ENCODE measurements around the gene ANO7. TPM values are rescaled to one million over a fixed set of nuclear protein-coding genes. Genes with fewer than 3 reads are reported as not detected.

ANO7 gene
- total RNA-seq, 2 experiments from 2014 or later = 0.16 to 0.46 TPM

GRCh38 chr2:241182126-241182525, 6.4 kb upstream of the ANO7 start:
- Histone ChIP-seq H3K4me1 (ENCODE audit: insufficient read depth, low read length, poor library complexity, severe bottlenecking) (no peaks in the 10 kb centered on the region), H2AFZ (ENCODE audit: low read length) (no peak overlapping the region), H3K36me3 (ENCODE audit: insufficient read depth, low read length) (peaks cover 8% of the 10 kb centered on the region; the same call in 1 of the 2 replicates), H3K79me2 (ENCODE audit: insufficient read depth, low read depth, low read length) (no peaks in the 10 kb centered on the region), H3K9me2 (ENCODE audit: insufficient read depth, low read length) (no peaks in the 10 kb centered on the region), H3K4me2 (ENCODE audit: low read length) (no peak overlapping the region), H3K9me3 (ENCODE audit: low read length) (no peaks in the 10 kb centered on the region), H4K20me1 (ENCODE audit: insufficient read depth, low read length) (no peaks in the 10 kb centered on the region), H3K27ac (ENCODE audit: low read depth, low read length, poor library complexity, severe bottlenecking) (no peak overlapping the region), H3K4me3 (ENCODE audit: low read depth, low read length, poor library complexity, severe bottlenecking) (no peak overlapping the region)
- CTCF ChIA-PET (ENCODE audit: unreplicated experiment) = no interaction called here
- TF ChIP-seq EZH2phosphoT487 (IDR thresholded peaks at IDR 0.05; ENCODE audit: borderline replicate concordance, low read depth, low read length) (no peak), CTCF (conservative IDR thresholded peaks at IDR 0.05; ENCODE audit: low read length) (no peak)
- POLR2A ChIA-PET = no interaction called here
- intact Hi-C loops (cut with micrococcal nuclease; ENCODE audit: unreplicated experiment) = no loop called here
- no peak for DNase-seq (ENCODE audit: low spot score)
- BruUV-seq (replicated peaks) = no TSS peak

- DNase-seq (ENCODE audit: low spot score) = no peak
- Histone ChIP-seq H3K9me2 (ENCODE audit: insufficient read depth, low read length) (no peaks in the 10 kb centered on the region), H3K27ac (ENCODE audit: low read depth, low read length, poor library complexity, severe bottlenecking) (no peak overlapping the region), H3K9me3 (ENCODE audit: low read length) (no peaks in the 10 kb centered on the region), H3K4me2 (ENCODE audit: low read length) (no peak overlapping the region), H3K79me2 (ENCODE audit: insufficient read depth, low read depth, low read length) (no peaks in the 10 kb centered on the region), H3K4me3 (ENCODE audit: low read depth, low read length, poor library complexity, severe bottlenecking) (no peak overlapping the region), H4K20me1 (ENCODE audit: insufficient read depth, low read length) (no peaks in the 10 kb centered on the region), H3K4me1 (ENCODE audit: insufficient read depth, low read length, poor library complexity, severe bottlenecking) (peaks cover 1% of the 10 kb centered on the region), H3K36me3 (ENCODE audit: insufficient read depth, low read length) (peaks cover 6% of the 10 kb centered on the region; the same call in 1 of the 2 replicates), H2AFZ (ENCODE audit: low read length) (no peak overlapping the region)
- no TSS peak for BruUV-seq (replicated peaks)
- ChIA-PET CTCF (ENCODE audit: unreplicated experiment) (no interaction called here), POLR2A (no interaction called here)
- intact Hi-C loops (cut with micrococcal nuclease; ENCODE audit: unreplicated experiment) = no loop called here
- no peak for TF ChIP-seq CTCF (conservative IDR thresholded peaks at IDR 0.05; ENCODE audit: low read length)
- TF ChIP-seq EZH2phosphoT487 (IDR thresholded peaks at IDR 0.05; ENCODE audit: borderline replicate concordance, low read depth, low read length) = no peak
Measured at GRCh38 chr2:241182531-241183133, 5.8 kb upstream of the ANO7 start.

- no peaks in the 10 kb centered on the region for H3K9me2 ChIP-seq (ENCODE audit: insufficient read depth, low read length)
- peaks cover under 1% of the 10 kb centered on the region; the same call in 1 of the 2 replicates for H3K36me3 ChIP-seq (ENCODE audit: insufficient read depth, low read length)
- POLR2A ChIA-PET = no interaction called here
- no peak overlapping the region for H3K27ac ChIP-seq (ENCODE audit: low read depth, low read length, poor library complexity, severe bottlenecking)
- BruUV-seq (replicated peaks) = no TSS peak
- H3K79me2 ChIP-seq (ENCODE audit: insufficient read depth, low read depth, low read length) = no peaks in the 10 kb centered on the region
- no peak overlapping the region for H3K4me2 ChIP-seq (ENCODE audit: low read length)
- H3K4me1 ChIP-seq (ENCODE audit: insufficient read depth, low read length, poor library complexity, severe bottlenecking) = peaks cover 7% of the 10 kb centered on the region
- CTCF ChIA-PET (ENCODE audit: unreplicated experiment) = no interaction called here
- intact Hi-C loops (cut with micrococcal nuclease; ENCODE audit: unreplicated experiment) = no loop called here
- H2AFZ ChIP-seq (ENCODE audit: low read length) = no peak overlapping the region
- DNase-seq (ENCODE audit: low spot score) = no peak
- no peaks in the 10 kb centered on the region for H4K20me1 ChIP-seq (ENCODE audit: insufficient read depth, low read length)
- no peak for TF ChIP-seq CTCF (conservative IDR thresholded peaks at IDR 0.05; ENCODE audit: low read length)
- TF ChIP-seq EZH2phosphoT487 (IDR thresholded peaks at IDR 0.05; ENCODE audit: borderline replicate concordance, low read depth, low read length) = no peak
- H3K4me3 ChIP-seq (ENCODE audit: low read depth, low read length, poor library complexity, severe bottlenecking) = no peak overlapping the region
- H3K9me3 ChIP-seq (ENCODE audit: low read length) = no peaks in the 10 kb centered on the region
Measured at GRCh38 chr2:241183221-241183620, 5.3 kb upstream of the ANO7 start.
